K562 (cell line): ENCODE measurements around the gene SLC37A4. TPM values are rescaled to one million over a fixed set of nuclear protein-coding genes. Genes with fewer than 3 reads are reported as not detected.

ENCODE experiments used
- BRD9 ChIP-seq: fragments of 450-650 bp; IDR thresholded peaks from 2 replicates; pipeline ENCODE4 v1.6.1; 2018; ENCODE audit warnings: low read depth; ENCODE audit not compliant: partially characterized antibody
- ETS2 ChIP-seq: IDR thresholded peaks from 2 replicates; pipeline ENCODE4 v1.6.1; 2016; ENCODE audit warnings: borderline replicate concordance, missing genetic modification characterization, mild to moderate bottlenecking, moderate library complexity, missing compliant biosample characterization; ENCODE audit not compliant: poor library complexity, severe bottlenecking
- MAFG ChIP-seq: fragments of 450-650 bp; conservative IDR thresholded peaks from 2 replicates; pipeline ENCODE4 v1.6.1; 2016; ENCODE audit warnings: missing genetic modification characterization, missing compliant biosample characterization
- MEF2A ChIP-seq: IDR thresholded peaks from 2 replicates; pipeline ENCODE4 v1.6.1; 2011; ENCODE audit warnings: low read depth, mild to moderate bottlenecking, low read length, moderate library complexity; ENCODE audit not compliant: control insufficient read depth
- MTA2 ChIP-seq: fragments of 450-650 bp; IDR thresholded peaks from 2 replicates; pipeline ENCODE4 v1.6.1; 2016; ENCODE audit warnings: low read depth
- NELFE ChIP-seq: IDR thresholded peaks from 2 replicates; pipeline ENCODE4 v1.6.1; 2011; ENCODE audit warnings: mild to moderate bottlenecking; ENCODE audit not compliant: insufficient read depth, insufficient read length
- RB1 ChIP-seq: fragments of 450-650 bp; IDR thresholded peaks from 2 replicates; pipeline ENCODE4 v1.6.1; 2017; ENCODE audit warnings: low read depth, mild to moderate bottlenecking
- SMARCA4 ChIP-seq: fragments of 450-650 bp; IDR thresholded peaks from 2 replicates; pipeline ENCODE4 v1.6.1; 2016
- TRIM28 ChIP-seq: fragments of 450-650 bp; IDR thresholded peaks from 2 replicates; pipeline ENCODE4 v1.6.1; 2017
- ZNF347 ChIP-seq: fragments of 450-650 bp; formaldehyde crosslinking; IDR thresholded peaks from 2 replicates; pipeline ENCODE4 v1.4.0; 2020; ENCODE audit warnings: low read depth, mild to moderate bottlenecking, moderate library complexity
- ZNF431 ChIP-seq: sonication (generic); formaldehyde crosslinking; IDR thresholded peaks from 2 replicates; pipeline ENCODE4 v1.8.0; 2022; ENCODE audit warnings: mild to moderate bottlenecking, missing genetic modification reagents
- ZNF696 ChIP-seq: fragments of 250-450 bp; sonication (Bioruptor Pico); conservative IDR thresholded peaks from 2 replicates; pipeline ENCODE4 v1.4.0; 2020; ENCODE audit warnings: mild to moderate bottlenecking, moderate library complexity
- polyA plus RNA-seq, 8 experiments: library from polyadenylated mRNA; depleted of rRNA in 4 of 8; stranded (reverse) in 5 of 8; unstranded in 3 of 8; fragments of >200 nt; fragmentation: Nextera tagmentation in 2 of 8; fragmentation: Illumina TruSeq in 1 of 8; extraction: Ambion mirVana in 2 of 8; extraction: Trizol in 1 of 8; gene quantifications; 2 replicates each; pipeline versions ENCODE4 v1.2.1 to v1.2.3, GENCODE V29; 2011 to 2014; ENCODE audit warnings: inconsistent platforms in 1 of 8, missing spikeins in 1 of 8
- total RNA-seq, 7 experiments: library from RNA; depleted of rRNA in 6 of 7; stranded (reverse); fragments of >200 nt in 6 of 7; fragmentation: Illumina TruSeq in 2 of 7; extraction: Trizol in 2 of 7; gene quantifications; 2 replicates each; pipeline versions ENCODE4 v1.2.1 to v1.2.3, GENCODE V29; 2011 to 2021; ENCODE audit warnings: low replicate concordance in 1 of 7
- TF ChIP-seq, protein P1 (sequence below): sonication (generic); formaldehyde crosslinking; IDR thresholded peaks from 2 replicates; pipeline ENCODE4 v1.9.0; 2022; ENCODE audit warnings: mild to moderate bottlenecking, missing genetic modification reagents
- TF ChIP-seq, protein P2 (sequence below): fragments of 150-350 bp; IDR thresholded peaks from 2 replicates; pipeline ENCODE4 v1.6.1; 2014; ENCODE audit warnings: low read depth, mild to moderate bottlenecking, low read length, borderline replicate concordance
- TF ChIP-seq, protein P3 (sequence below): fragments of 450-650 bp; IDR thresholded peaks from 2 replicates; pipeline ENCODE4 v1.6.1; 2016; ENCODE audit warnings: antibody characterized with exemption

Gene SLC37A4
- total and polyA plus RNA-seq, 9 of the 15 experiments (the other 6 are each of a cell fraction or from before 2014, with no cell fraction given) = 24.7 to 73.9 (median 40.7) TPM

DNA sequence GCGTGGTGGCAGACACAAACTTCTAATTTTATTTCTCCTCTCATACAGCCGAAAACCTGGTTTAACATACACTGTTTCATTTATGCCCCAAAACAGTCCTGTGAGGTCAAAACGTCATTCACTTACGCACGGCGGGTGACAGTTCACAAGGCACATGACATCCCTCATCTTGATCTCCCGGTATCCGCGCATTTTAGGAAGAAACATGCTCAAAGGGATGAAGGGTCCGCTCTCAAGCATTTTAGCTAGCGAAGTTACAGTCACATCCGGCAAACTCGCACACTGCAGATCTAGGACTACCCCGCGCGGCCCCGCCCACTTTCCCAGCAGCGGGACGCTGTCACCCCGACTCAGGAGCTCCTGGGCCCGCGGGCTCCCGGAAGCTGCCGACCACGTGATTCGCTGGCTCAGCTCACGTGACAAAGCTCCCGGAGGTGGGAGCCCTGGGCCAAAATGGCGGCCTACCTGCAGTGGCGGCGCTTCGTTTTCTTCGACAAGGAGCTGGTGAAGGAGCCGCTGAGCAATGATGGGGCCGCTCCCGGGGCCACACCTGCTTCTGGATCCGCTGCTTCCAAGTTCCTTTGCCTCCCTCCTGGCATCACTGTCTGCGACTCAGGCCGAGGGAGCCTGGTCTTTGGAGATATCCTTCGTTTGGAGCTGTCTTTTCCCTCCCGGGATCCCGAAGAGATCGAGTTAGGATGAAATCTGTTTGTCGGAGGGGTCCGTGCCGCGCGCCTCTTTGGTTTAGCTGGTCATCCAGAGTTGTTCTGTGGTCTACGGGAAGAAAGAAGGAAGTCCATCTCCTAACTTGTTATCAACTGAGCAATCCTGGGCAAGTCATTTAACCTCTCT is 36.9 kb upstream of the SLC37A4 start, which contains the start of gene VPS11 (continued):
- TF ChIP-seq ZNF431 (CRISPR knock-in tag) (0 out of 2 replicates have a peak, but pooled peaks have one; percentile 27), ZNF696 (CRISPR knock-in tag) (no peak), SMARCA4 (no peak), ETS2 (tag) (no peak), RB1 (peak; percentile 86; the same call in 1 of the 2 replicates), MEF2A (0 out of 2 replicates have a peak, but pooled peaks have one; percentile 27), TRIM28 (no peak), BRD9 (no peak), NELFE (no peak), MTA2 (0 out of 2 replicates have a peak, but pooled peaks have one; percentile 21), MAFG (tag) (0 out of 2 replicates have a peak, but pooled peaks have one; percentile 10), ZNF347 (no peak)
- TF ChIP-seq, protein P1, sequence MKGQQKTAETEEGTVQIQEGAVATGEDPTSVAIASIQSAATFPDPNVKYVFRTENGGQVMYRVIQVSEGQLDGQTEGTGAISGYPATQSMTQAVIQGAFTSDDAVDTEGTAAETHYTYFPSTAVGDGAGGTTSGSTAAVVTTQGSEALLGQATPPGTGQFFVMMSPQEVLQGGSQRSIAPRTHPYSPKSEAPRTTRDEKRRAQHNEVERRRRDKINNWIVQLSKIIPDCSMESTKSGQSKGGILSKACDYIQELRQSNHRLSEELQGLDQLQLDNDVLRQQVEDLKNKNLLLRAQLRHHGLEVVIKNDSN = peak; percentile 99
- TF ChIP-seq, protein P2, sequence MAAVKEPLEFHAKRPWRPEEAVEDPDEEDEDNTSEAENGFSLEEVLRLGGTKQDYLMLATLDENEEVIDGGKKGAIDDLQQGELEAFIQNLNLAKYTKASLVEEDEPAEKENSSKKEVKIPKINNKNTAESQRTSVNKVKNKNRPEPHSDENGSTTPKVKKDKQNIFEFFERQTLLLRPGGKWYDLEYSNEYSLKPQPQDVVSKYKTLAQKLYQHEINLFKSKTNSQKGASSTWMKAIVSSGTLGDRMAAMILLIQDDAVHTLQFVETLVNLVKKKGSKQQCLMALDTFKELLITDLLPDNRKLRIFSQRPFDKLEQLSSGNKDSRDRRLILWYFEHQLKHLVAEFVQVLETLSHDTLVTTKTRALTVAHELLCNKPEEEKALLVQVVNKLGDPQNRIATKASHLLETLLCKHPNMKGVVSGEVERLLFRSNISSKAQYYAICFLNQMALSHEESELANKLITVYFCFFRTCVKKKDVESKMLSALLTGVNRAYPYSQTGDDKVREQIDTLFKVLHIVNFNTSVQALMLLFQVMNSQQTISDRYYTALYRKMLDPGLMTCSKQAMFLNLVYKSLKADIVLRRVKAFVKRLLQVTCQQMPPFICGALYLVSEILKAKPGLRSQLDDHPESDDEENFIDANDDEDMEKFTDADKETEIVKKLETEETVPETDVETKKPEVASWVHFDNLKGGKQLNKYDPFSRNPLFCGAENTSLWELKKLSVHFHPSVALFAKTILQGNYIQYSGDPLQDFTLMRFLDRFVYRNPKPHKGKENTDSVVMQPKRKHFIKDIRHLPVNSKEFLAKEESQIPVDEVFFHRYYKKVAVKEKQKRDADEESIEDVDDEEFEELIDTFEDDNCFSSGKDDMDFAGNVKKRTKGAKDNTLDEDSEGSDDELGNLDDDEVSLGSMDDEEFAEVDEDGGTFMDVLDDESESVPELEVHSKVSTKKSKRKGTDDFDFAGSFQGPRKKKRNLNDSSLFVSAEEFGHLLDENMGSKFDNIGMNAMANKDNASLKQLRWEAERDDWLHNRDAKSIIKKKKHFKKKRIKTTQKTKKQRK = no peak
- TF ChIP-seq, protein P3, sequence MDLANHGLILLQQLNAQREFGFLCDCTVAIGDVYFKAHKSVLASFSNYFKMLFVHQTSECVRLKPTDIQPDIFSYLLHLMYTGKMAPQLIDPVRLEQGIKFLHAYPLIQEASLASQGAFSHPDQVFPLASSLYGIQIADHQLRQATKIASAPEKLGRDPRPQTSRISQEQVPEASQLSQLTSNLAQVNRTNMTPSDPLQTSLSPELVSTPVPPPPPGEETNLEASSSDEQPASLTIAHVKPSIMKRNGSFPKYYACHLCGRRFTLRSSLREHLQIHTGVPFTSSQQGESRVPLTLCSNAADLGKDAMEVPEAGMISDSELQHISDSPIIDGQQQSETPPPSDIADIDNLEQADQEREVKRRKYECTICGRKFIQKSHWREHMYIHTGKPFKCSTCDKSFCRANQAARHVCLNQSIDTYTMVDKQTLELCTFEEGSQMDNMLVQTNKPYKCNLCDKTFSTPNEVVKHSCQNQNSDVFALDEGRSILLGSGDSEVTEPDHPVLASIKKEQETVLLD = no peak
